ENCODE results near the gene PHACTR4.

The PHACTR4 gene

DNA sequence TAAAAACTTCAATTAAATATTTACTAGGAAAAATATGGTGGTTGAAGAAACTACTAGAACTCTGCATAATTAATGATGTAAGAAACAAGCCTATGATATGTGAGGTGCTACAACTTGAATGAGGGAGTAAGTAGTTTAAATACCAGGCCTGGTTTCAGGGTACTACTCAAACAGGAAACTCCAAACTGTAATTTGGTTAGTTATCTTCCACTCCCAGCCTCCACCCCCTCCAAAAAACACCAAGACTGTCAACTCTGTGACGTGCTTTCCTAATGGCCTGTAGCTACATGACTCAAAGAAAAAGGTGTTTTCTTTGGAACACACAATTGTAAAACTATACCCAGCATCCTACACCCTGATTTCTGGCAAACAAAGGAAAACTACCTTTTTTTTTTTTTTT is 80.4 kb downstream of the PHACTR4 start:
- TF ChIP-seq, protein P1, sequence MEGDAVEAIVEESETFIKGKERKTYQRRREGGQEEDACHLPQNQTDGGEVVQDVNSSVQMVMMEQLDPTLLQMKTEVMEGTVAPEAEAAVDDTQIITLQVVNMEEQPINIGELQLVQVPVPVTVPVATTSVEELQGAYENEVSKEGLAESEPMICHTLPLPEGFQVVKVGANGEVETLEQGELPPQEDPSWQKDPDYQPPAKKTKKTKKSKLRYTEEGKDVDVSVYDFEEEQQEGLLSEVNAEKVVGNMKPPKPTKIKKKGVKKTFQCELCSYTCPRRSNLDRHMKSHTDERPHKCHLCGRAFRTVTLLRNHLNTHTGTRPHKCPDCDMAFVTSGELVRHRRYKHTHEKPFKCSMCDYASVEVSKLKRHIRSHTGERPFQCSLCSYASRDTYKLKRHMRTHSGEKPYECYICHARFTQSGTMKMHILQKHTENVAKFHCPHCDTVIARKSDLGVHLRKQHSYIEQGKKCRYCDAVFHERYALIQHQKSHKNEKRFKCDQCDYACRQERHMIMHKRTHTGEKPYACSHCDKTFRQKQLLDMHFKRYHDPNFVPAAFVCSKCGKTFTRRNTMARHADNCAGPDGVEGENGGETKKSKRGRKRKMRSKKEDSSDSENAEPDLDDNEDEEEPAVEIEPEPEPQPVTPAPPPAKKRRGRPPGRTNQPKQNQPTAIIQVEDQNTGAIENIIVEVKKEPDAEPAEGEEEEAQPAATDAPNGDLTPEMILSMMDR (IDR thresholded peaks at IDR 0.05; ENCODE audit: borderline replicate concordance, insufficient read depth, low read depth, low read length) = no peak
- H3K4me3 ChIP-seq (ENCODE audit: low read depth, low read length) = no peak overlapping the region

DNA sequence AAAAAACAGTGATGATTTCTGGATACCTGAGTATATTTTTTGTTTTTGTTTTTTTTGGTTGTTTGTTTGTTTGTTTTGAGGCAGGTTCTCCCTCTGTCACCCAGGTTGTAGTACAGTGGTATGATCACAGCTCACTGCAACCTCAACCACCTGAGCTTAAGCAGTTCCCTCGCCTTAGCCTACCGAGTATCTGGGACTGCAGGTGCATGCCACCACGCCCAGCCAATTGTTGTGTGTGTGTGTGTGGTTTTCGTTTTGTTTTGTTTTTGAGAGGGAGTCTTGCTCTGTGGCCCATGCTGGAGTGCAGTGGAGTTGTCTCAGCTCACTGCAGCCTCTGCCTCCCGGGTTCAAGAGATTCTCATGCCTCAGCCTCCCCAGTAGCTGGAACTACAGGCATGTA is 81.0 kb downstream of the PHACTR4 start:
- TF ChIP-seq, protein P1 (IDR thresholded peaks at IDR 0.05; ENCODE audit: borderline replicate concordance, insufficient read depth, low read depth, low read length) = no peak

DNA sequence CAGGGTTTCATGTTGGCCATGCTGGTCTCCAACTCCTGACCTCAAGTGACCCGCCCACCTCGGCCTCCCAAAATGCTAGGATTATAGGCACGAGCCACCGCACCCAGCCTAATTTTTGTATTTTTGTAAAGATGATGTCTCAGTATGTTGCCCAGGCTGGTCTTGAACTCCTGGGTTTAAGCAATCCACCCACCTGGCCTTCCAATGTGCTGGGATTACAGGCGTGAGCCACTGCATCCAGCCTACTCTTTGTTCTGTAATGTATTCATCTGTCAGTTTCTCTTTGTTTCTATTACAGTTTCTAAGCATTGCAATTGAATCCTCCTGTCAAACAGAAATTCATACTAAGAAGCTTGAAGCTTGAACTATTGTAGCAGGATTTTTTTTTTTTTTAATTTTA is 81.5 kb downstream of the PHACTR4 start:
- H3K4me3 ChIP-seq (ENCODE audit: low read depth, low read length) = no peak overlapping the region
- TF ChIP-seq, protein P1 (IDR thresholded peaks at IDR 0.05; ENCODE audit: borderline replicate concordance, insufficient read depth, low read depth, low read length) = no peak

More for the DNA sequence above, 81.0 kb downstream of the PHACTR4 start:
- no peak overlapping the region for H3K4me3 ChIP-seq (ENCODE audit: low read depth, low read length)

DNA sequence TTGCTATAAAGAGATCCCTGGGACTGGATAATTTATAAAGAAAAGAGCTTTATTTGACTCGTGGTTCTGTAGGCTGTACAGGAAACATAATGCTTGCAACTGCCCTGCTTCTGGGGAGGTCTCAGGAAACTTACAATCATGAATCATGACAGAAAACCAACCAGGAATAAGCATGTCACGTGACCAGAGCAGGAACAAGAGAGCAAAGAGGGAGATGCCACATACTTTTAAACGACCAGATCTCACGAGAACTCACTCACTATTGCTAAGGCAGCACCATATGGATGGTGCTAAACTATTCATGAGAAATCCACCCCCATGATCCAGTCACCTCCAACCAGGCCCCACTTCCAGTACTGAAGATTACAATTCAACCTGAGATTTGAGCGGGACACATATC is 86.5 kb downstream of the PHACTR4 start:
- TF ChIP-seq, protein P1 (IDR thresholded peaks at IDR 0.05; ENCODE audit: borderline replicate concordance, insufficient read depth, low read depth, low read length) = no peak

DNA sequence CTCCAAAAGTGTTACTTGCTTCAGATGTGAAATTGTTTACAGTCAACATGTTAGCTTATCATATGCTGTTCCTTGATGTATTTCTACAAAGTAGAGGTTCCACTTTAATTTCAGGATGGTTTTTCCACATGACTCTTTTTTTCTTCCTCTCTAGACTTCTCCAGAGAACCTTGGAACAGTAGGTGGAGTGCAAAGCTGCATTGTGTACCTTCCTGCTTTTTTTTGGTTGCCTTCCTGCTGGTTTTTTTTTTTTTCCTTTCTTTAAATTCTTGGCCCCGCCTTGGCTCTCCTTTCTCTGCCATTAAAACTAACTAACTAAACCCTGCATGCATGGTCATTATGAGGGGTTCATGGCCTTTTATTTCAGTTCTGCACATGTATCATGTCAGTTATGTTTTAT is 88.1 kb downstream of the PHACTR4 start:
- TF ChIP-seq, protein P1 (IDR thresholded peaks at IDR 0.05; ENCODE audit: borderline replicate concordance, insufficient read depth, low read depth, low read length) = no peak
- H3K4me3 ChIP-seq (ENCODE audit: low read depth, low read length) = no peak overlapping the region

More for the DNA sequence above, 86.5 kb downstream of the PHACTR4 start:
- no peak overlapping the region for H3K4me3 ChIP-seq (ENCODE audit: low read depth, low read length)

DNA sequence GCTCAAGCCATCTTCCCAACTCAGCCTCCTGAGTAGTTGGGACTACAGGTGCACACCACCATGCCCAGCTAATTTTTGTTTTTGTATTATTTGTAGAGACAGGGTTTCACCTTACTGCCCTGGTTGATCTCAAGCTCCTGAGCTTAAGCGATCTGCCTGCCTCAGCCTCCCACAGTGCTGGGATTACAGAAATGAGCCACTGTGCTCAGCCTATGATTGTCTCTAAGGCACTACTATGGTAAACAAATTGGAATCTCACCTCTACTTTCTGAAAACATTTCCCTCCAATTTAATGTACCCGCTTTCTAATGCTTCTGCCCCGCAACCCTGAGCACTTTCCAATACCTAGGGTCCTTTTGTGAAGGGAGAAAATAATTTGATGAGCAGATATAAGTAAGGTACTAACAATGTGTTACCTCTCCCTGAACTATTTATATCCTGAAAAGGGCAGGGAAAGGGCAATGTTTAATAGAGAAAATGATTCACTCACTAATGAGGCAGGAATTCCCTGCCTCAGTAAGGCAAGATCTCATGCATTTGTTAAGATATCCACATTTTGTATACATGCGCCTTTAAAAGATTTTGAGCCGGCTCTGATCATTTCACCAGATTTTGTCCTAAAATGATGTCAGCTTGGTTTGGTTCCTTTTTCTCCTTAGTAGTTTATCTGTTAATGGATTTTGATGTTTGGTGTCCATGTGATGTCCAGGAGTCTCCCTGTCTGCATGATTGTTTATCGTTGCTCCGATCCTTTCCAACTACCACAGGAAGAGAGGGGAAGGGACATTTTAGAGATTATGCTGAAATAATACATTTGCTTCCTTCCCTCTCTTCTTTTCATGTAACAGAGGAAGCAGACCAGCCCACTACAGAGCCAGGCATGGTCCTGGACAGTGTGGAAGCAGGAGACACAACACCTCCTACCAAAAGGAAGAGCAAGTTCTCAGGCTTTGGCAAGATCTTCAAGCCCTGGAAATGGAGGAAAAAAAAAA is 89.0 kb downstream of the PHACTR4 start:
- TF ChIP-seq, protein P1 (IDR thresholded peaks at IDR 0.05; ENCODE audit: borderline replicate concordance, insufficient read depth, low read depth, low read length) = no peak
- no peak overlapping the region for H3K4me3 ChIP-seq (ENCODE audit: low read depth, low read length)
